ENCODE results near the gene ZNF782.

ZNF782 gene

DNA sequence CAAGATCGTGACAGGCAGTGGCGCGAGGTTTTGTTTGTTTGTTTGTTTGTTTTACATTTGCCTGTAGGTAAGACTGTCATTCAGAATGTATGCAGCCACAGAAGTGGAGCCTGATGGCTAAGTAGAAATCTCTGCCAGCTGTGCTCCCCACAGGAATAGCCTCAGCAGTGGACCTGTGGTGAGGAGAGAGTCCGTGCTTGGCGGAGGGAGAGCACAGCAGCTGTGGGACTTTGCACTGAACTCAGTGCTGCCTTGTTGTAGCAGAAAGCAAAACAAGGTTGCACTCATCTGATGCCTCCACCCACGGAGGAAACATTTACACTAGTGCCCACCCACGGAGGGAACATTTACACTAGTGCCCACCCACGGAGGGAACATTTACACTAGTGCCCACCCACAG is 4.4 kb upstream of the ZNF782 start:
- Histone ChIP-seq H3K36me3 (ENCODE audit: insufficient read depth, low read length) (no peaks in the 10 kb centered on the region), H3K4me3 (ENCODE audit: low read depth, low read length, poor library complexity, severe bottlenecking) (no peak overlapping the region), H2AFZ (ENCODE audit: low read length) (no peak overlapping the region), H3K4me2 (ENCODE audit: low read length) (no peak overlapping the region), H3K9me3 (ENCODE audit: low read length) (no peaks in the 10 kb centered on the region), H4K20me1 (ENCODE audit: insufficient read depth, low read length) (no peaks in the 10 kb centered on the region), H3K4me1 (ENCODE audit: insufficient read depth, low read length, severe bottlenecking) (peaks cover 5% of the 10 kb centered on the region), H3K9ac (ENCODE audit: low read length) (no peak overlapping the region), H3K27me3 (ENCODE audit: insufficient read depth, low read length) (no peaks in the 10 kb centered on the region), H3F3A (ENCODE audit: insufficient read depth, low read length) (no peaks in the 10 kb centered on the region), H3K79me2 (ENCODE audit: insufficient read depth, low read length) (peaks cover 5% of the 10 kb centered on the region; the same call in 1 of the 2 replicates), H3K27ac (ENCODE audit: low read depth, low read length, poor library complexity, severe bottlenecking) (no peak overlapping the region), H3K9me2 (ENCODE audit: low read depth, low read length) (no peaks in the 10 kb centered on the region)
- TF ChIP-seq CTCF (IDR thresholded peaks at IDR 0.05; ENCODE audit: low read length) (no peak), EZH2 (IDR thresholded peaks at IDR 0.05; ENCODE audit: borderline replicate concordance, low read length) (no peak)

- no peak overlapping the region for H3K4me3 ChIP-seq (ENCODE audit: low read depth, low read length, poor library complexity, severe bottlenecking)
- H3K9me3 ChIP-seq (ENCODE audit: low read length), result no peaks in the 10 kb centered on the region
- H3K4me2 ChIP-seq (ENCODE audit: low read length), result no peak overlapping the region
These were observed 3.8 kb upstream of the ZNF782 start for GRCh38 chr9:96858018-96858573.

GRCh38 chr9:96856363-96857286 is 2.3 kb upstream of the ZNF782 start:
- Histone ChIP-seq H3F3A (ENCODE audit: insufficient read depth, low read length) (no peaks in the 10 kb centered on the region), H4K20me1 (ENCODE audit: insufficient read depth, low read length) (no peaks in the 10 kb centered on the region), H3K4me3 (ENCODE audit: low read depth, low read length, poor library complexity, severe bottlenecking) (no peak overlapping the region), H3K79me2 (ENCODE audit: insufficient read depth, low read length) (peaks cover 13% of the 10 kb centered on the region), H3K9me3 (ENCODE audit: low read length) (peaks cover 4% of the 10 kb centered on the region; the same call in 1 of the 2 replicates), H3K4me1 (ENCODE audit: insufficient read depth, low read length, severe bottlenecking) (peaks cover 25% of the 10 kb centered on the region), H3K4me2 (ENCODE audit: low read length) (no peak overlapping the region), H3K27ac (ENCODE audit: low read depth, low read length, poor library complexity, severe bottlenecking) (no peak overlapping the region), H3K36me3 (ENCODE audit: insufficient read depth, low read length) (peaks cover 13% of the 10 kb centered on the region), H3K27me3 (ENCODE audit: insufficient read depth, low read length) (no peaks in the 10 kb centered on the region), H3K9me2 (ENCODE audit: low read depth, low read length) (no peaks in the 10 kb centered on the region), H3K9ac (ENCODE audit: low read length) (no peak overlapping the region), H2AFZ (ENCODE audit: low read length) (no peak overlapping the region)
- no peak for TF ChIP-seq EZH2 (IDR thresholded peaks at IDR 0.05; ENCODE audit: borderline replicate concordance, low read length)
- peak; percentile 97 for TF ChIP-seq CTCF (IDR thresholded peaks at IDR 0.05; ENCODE audit: low read length)

More at GRCh38 chr9:96858018-96858573, 3.8 kb upstream of the ZNF782 start:
- H3K27ac ChIP-seq (ENCODE audit: low read depth, low read length, poor library complexity, severe bottlenecking), result no peak overlapping the region
- H3K27me3 ChIP-seq (ENCODE audit: insufficient read depth, low read length), result no peaks in the 10 kb centered on the region
- no peak for TF ChIP-seq CTCF (IDR thresholded peaks at IDR 0.05; ENCODE audit: low read length)
- no peak for TF ChIP-seq EZH2 (IDR thresholded peaks at IDR 0.05; ENCODE audit: borderline replicate concordance, low read length)
- H3K9me2 ChIP-seq (ENCODE audit: low read depth, low read length), result no peaks in the 10 kb centered on the region
- H3K4me1 ChIP-seq (ENCODE audit: insufficient read depth, low read length, severe bottlenecking), result peaks cover 10% of the 10 kb centered on the region
- no peaks in the 10 kb centered on the region for H3K36me3 ChIP-seq (ENCODE audit: insufficient read depth, low read length)
- H3K9ac ChIP-seq (ENCODE audit: low read length), result no peak overlapping the region
- peaks cover 8% of the 10 kb centered on the region for H3K79me2 ChIP-seq (ENCODE audit: insufficient read depth, low read length)
- no peaks in the 10 kb centered on the region for H4K20me1 ChIP-seq (ENCODE audit: insufficient read depth, low read length)
- H3F3A ChIP-seq (ENCODE audit: insufficient read depth, low read length), result no peaks in the 10 kb centered on the region
- no peak overlapping the region for H2AFZ ChIP-seq (ENCODE audit: low read length)

Data from OCI-LY1 (cell line).